ENCODE measurements around the gene SEC16B.

The SEC16B gene

GRCh38 chr1:177905686-177906085 lies 64.2 kb downstream of the SEC16B start:
- no peak for DNase-seq

GRCh38 chr1:177902266-177902665 lies 67.6 kb downstream of the SEC16B start:
- no peak for DNase-seq

GRCh38 chr1:177897998-177898654 lies 71.7 kb downstream of the SEC16B start:
- no peak for DNase-seq

GRCh38 chr1:177897281-177897997 lies 72.4 kb downstream of the SEC16B start:
- no peak for DNase-seq
